Thoracic aorta (tissue), 2 donors: ENCODE measurements around the gene POMP. TPM values are rescaled to one million over a fixed set of nuclear protein-coding genes. Genes with fewer than 3 reads are reported as not detected.

Experiments
- ATAC-seq: fragments of 150-250 bp; one replicate; pipeline ENCODE4 v1.8.0; 2017; ENCODE audit warnings: low read depth; ENCODE audit not compliant: insufficient number of reproducible peaks, low FRiP score
- DNase-seq: peaks from one replicate; pipeline ENCODE4 v3.0.0-alpha.2; 2020; ENCODE audit warnings: low spot score
- H3K27ac ChIP-seq, 2 donors: fragments of 200-600 bp; sonication (generic); 1 replicate in 1 of 2; 2 replicates in 1 of 2; pipeline ENCODE4 v1.5.1; 2016; ENCODE audit warnings: mild to moderate bottlenecking in 2 of 2, moderate library complexity in 2 of 2
- H3K27me3 ChIP-seq: fragments of 200-600 bp; sonication (generic); replicated peaks from 2 replicates; pipeline ENCODE4 v1.6.0; 2016; ENCODE audit warnings: mild to moderate bottlenecking; ENCODE audit not compliant: insufficient read depth
- H3K36me3 ChIP-seq: fragments of 200-600 bp; sonication (generic); one replicate; pipeline ENCODE4 v1.5.1; 2016
- H3K4me1 ChIP-seq, 2 donors: fragments of 200-600 bp; sonication (generic); 1 replicate in 1 of 2; 2 replicates in 1 of 2; pipeline versions ENCODE4 v1.5.1 to v1.6.0; 2016; ENCODE audit warnings: low read depth in 2 of 2, mild to moderate bottlenecking in 1 of 2; ENCODE audit not compliant: control insufficient read depth in 1 of 2
- H3K4me3 ChIP-seq: fragments of 200-600 bp; sonication (generic); 2 replicates; pipeline ENCODE4 v1.5.1; 2016; ENCODE audit warnings: mild to moderate bottlenecking
- H3K9me3 ChIP-seq: fragments of 200-600 bp; sonication (generic); 2 replicates; pipeline ENCODE4 v1.5.1; 2016
- total RNA-seq, 2 donors: library from RNA; depleted of rRNA; stranded (reverse); fragments of >200 nt; gene quantifications; one replicate each; pipeline versions ENCODE4 v1.1.0 to v1.2.3, GENCODE V29; 2016
- TF ChIP-seq, protein P1 (sequence below): fragments of 200-600 bp; sonication (generic); IDR thresholded peaks from one replicate; pipeline ENCODE4 v1.5.1; 2019; ENCODE audit warnings: antibody characterized with exemption

POMP gene
- total RNA-seq, 2 donors from 2014 or later = 45.1 to 49.7 TPM

DNA sequence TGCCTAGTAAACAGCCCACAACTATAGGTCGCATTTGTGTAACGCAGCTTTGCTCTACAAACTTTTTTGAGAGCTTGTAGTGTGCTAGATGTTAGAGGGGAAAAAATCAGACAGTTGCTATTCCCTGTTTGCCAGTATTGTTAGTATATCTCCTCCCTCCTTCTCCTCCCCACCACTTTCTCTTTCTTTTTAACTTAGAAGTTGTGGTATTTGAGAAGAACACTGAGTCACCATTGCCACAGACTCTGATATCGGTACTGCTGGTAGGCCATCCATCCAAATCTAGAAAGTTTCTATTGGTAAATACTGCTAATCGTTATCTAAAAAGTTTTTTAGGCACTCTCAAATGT, 666 bp downstream of the POMP start:
- peak overlapping the region; percentile 97 for H3K4me3 ChIP-seq
- peaks cover 9% of the 10 kb centered on the region for H3K36me3 ChIP-seq
- TF ChIP-seq, protein P1, sequence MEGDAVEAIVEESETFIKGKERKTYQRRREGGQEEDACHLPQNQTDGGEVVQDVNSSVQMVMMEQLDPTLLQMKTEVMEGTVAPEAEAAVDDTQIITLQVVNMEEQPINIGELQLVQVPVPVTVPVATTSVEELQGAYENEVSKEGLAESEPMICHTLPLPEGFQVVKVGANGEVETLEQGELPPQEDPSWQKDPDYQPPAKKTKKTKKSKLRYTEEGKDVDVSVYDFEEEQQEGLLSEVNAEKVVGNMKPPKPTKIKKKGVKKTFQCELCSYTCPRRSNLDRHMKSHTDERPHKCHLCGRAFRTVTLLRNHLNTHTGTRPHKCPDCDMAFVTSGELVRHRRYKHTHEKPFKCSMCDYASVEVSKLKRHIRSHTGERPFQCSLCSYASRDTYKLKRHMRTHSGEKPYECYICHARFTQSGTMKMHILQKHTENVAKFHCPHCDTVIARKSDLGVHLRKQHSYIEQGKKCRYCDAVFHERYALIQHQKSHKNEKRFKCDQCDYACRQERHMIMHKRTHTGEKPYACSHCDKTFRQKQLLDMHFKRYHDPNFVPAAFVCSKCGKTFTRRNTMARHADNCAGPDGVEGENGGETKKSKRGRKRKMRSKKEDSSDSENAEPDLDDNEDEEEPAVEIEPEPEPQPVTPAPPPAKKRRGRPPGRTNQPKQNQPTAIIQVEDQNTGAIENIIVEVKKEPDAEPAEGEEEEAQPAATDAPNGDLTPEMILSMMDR = no peak
- H3K4me1 ChIP-seq = peaks cover 28 to 48% of the 10 kb centered on the region in 2 donors
- H3K9me3 ChIP-seq = no peaks in the 10 kb centered on the region
- ATAC-seq = no peak
- H3K27me3 ChIP-seq = no peaks in the 10 kb centered on the region
- peak overlapping the region; percentile 82 to 86 for H3K27ac ChIP-seq
- DNase-seq = no peak

DNA sequence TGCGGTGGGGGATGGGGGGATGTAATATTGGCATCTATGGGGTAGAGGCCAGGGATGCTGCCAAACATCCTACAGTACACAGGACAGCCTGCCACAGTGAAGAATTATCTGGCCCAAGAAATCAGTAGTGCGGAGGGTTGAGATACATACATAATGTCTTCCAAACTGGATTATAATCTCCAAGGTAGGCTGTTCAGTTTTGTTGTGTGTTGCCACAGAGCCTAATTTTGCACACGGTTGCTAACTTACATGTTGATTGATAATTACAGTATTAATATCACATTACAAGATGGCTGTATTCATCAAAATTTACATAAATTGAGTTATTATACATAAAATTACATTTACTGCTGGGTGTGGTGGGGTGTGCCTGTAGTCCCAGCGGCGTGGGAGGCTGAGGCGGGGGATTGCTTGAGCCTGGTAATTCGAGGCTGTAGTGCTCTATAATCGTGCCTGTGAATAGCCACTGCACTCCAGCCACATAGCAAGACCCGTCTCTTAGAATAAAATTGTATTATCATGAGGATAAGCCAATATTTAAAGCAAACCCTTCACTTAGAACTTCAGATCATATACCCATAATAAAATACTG, 8.1 kb downstream of the POMP start:
- peaks cover under 1 to 1% of the 10 kb centered on the region in 2 donors for H3K4me1 ChIP-seq
- H3K27me3 ChIP-seq = no peaks in the 10 kb centered on the region
- DNase-seq (no peak), ATAC-seq (no peak)
- H3K9me3 ChIP-seq = no peaks in the 10 kb centered on the region
- H3K36me3 ChIP-seq = peaks cover 69% of the 10 kb centered on the region
- TF ChIP-seq, protein P1 = no peak
- no peak overlapping the region for H3K27ac ChIP-seq
- no peak overlapping the region for H3K4me3 ChIP-seq

DNA sequence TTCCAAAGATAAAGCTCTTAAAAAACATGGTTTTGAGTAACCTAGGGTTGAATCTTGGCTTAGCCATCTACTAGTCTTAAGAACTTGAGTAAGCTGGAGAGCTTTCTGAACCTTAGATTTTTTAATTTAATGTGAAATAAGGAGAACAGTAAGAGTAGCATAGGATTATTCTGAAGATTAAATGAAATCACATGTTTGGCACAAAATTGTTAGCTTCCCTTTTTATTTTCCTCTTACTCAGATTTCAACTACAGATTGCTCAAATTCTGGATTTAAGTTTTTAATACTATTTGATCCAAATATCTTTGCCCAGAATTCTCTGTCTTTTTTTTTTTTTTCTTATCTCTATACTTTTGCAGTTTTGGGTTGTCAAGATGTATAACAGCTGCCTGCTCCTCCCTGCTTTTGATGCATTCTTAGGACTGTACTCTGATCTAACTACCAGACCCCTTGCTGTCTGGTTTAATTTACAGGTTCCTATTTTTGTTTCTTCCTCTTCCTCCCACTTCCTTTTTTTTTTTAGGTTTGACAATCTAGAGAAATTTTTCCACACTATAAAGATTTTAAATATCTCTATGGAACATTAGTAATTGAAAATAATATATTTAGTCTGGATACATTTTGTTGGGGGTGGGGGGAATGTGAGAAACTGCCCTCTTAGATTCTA, 12.3 kb downstream of the POMP start:
- no peak overlapping the region for H3K4me3 ChIP-seq

DNA sequence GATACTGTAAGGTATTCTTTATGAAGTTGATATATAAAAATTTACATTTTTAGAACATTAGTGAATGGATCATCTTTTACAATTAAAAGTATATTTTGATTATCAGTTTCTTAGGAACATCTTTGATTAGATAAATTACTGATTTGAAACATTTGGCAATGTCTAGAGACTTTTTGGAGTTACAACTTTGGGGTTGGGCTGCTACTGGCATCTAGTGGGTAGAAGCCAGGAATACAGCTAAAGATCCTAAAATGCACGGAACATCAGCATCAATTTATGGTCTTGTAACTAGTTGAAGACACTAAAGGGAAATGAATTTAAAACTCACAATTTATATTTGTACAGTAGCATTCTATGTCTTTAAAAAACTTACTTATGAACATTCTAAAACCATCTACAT, 19.9 kb downstream of the POMP start:
- no peaks in the 10 kb centered on the region for H3K27me3 ChIP-seq
- no peak for ATAC-seq
- no peak for DNase-seq
- H3K27ac ChIP-seq = no peak overlapping the region
- peaks cover 30% of the 10 kb centered on the region for H3K36me3 ChIP-seq
- H3K9me3 ChIP-seq = no peaks in the 10 kb centered on the region
- H3K4me3 ChIP-seq = no peak overlapping the region
- TF ChIP-seq, protein P1 = no peak
- H3K4me1 ChIP-seq = no peaks in the 10 kb centered on the region

More for the DNA sequence above, 12.3 kb downstream of the POMP start:
- H3K27me3 ChIP-seq = no peaks in the 10 kb centered on the region
- H3K4me1 ChIP-seq = no peaks in the 10 kb centered on the region
- H3K36me3 ChIP-seq = peaks cover 67% of the 10 kb centered on the region
- no peak overlapping the region for H3K27ac ChIP-seq
- no peaks in the 10 kb centered on the region for H3K9me3 ChIP-seq
- DNase-seq (no peak), ATAC-seq (no peak)
- TF ChIP-seq, protein P1 = no peak

GRCh38 chr13:28679628-28680027, 20.7 kb downstream of the POMP start:
- H3K9me3 ChIP-seq = no peaks in the 10 kb centered on the region
- ATAC-seq (no peak), DNase-seq (no peak)
- H3K4me1 ChIP-seq = no peaks in the 10 kb centered on the region
- H3K36me3 ChIP-seq = peaks cover 21% of the 10 kb centered on the region
- no peak overlapping the region for H3K27ac ChIP-seq
- no peak overlapping the region for H3K4me3 ChIP-seq
- H3K27me3 ChIP-seq = no peaks in the 10 kb centered on the region
- TF ChIP-seq, protein P1 = peak; percentile 32
